ENCODE results near the gene NES.

GRCh38 chr1:156689035-156689952, 12.1 kb upstream of the NES start:
- TF ChIP-seq, protein P1, sequence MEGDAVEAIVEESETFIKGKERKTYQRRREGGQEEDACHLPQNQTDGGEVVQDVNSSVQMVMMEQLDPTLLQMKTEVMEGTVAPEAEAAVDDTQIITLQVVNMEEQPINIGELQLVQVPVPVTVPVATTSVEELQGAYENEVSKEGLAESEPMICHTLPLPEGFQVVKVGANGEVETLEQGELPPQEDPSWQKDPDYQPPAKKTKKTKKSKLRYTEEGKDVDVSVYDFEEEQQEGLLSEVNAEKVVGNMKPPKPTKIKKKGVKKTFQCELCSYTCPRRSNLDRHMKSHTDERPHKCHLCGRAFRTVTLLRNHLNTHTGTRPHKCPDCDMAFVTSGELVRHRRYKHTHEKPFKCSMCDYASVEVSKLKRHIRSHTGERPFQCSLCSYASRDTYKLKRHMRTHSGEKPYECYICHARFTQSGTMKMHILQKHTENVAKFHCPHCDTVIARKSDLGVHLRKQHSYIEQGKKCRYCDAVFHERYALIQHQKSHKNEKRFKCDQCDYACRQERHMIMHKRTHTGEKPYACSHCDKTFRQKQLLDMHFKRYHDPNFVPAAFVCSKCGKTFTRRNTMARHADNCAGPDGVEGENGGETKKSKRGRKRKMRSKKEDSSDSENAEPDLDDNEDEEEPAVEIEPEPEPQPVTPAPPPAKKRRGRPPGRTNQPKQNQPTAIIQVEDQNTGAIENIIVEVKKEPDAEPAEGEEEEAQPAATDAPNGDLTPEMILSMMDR (IDR thresholded peaks at IDR 0.05; ENCODE audit: borderline replicate concordance, extremely low read depth, low read length, poor library complexity, severe bottlenecking): peak; percentile 98
- peak; percentile 71 for TF ChIP-seq EZH2 (IDR thresholded peaks at IDR 0.05; ENCODE audit: borderline replicate concordance, low read depth, low read length, severe bottlenecking)

All from DND-41 (cell line).